BJ (cell line): Measurements from ENCODE around the gene EXD3. TPM values are rescaled to one million over a fixed set of nuclear protein-coding genes. Genes with fewer than 3 reads are reported as not detected.

Experiments
- CTCF ChIA-PET: fragments of 350-600 bp; formaldehyde crosslinking; extraction: SDS; loops from one replicate; lab custom pipeline; 2021; ENCODE audit warnings: antibody characterized with exemption, inconsistent platforms; lab: Yijun Ruan, JAX
- POLR2A ChIA-PET: fragments of 300-600 bp; sonication (Branson Sonifier 250); formaldehyde crosslinking; extraction: SDS; loops from one replicate; lab custom pipeline; 2021; ENCODE audit warnings: antibody characterized with exemption; lab: Charles Lee
- DNase-seq: peaks from one replicate; pipeline ENCODE4 v3.0.0-alpha.2; 2011; ENCODE audit warnings: low read depth
- H3K27me3 ChIP-seq: 2 replicates; pipeline ENCODE4 v1.6.0; 2011; ENCODE audit warnings: low read length; ENCODE audit not compliant: control insufficient read depth, insufficient read depth
- H3K36me3 ChIP-seq: 2 replicates; pipeline ENCODE4 v1.5.1; 2011; ENCODE audit warnings: low read length; ENCODE audit not compliant: control insufficient read depth, insufficient read depth
- H3K4me3 ChIP-seq: 2 replicates; pipeline ENCODE4 v1.5.1; 2011; ENCODE audit warnings: low read depth, mild to moderate bottlenecking, control low read depth, low read length
- polyA plus RNA-seq: library from polyadenylated mRNA; depleted of rRNA; stranded (reverse); fragments of >200 nt; gene quantifications from 2 replicates; pipeline ENCODE4 v1.2.3, GENCODE V29; 2011
- TF ChIP-seq, protein P1 (sequence below): IDR thresholded peaks from 2 replicates; pipeline ENCODE4 v1.5.1; 2011; ENCODE audit warnings: low read depth, mild to moderate bottlenecking, control low read depth, inconsistent platforms, low read length, moderate library complexity; ENCODE audit not compliant: insufficient read depth

EXD3 gene
- polyA plus RNA-seq, 1 experiment, result 5.4 TPM

DNA sequence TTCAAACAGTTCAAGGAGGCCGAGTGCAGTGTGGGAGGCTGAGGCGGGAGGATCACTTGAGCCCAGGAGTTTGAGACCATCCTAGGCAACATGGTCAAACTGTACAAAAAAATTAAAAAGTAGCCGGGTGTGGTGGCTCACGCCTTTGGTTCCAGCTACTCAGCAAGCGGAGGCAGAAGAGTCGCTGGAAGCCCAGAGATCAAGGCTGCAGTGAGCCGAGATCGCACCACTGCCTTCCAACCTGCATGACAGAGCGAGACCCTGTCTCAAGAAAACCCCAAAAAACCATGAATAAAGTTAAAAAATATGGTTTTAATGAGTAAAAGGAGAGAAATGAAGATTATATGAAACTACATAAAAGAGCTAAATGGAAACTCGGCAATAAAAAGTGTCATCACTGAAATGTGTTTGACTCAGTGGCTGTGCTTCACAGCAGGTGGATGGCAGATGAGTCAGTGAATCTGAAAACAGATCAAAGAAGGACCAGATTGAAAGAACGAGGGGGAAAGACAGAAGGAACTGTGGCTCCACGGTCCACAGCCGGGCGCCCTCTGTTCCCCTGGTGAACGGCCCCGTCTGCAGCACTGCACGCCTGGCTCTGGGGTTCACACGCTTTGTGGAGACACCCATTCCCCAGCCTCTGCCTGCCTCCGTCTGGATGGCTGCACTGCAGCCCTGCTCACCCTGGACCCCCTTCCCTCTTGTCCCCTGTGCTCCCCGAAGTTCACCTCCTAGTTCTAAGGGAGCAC is 25.1 kb downstream of the EXD3 start:
- Histone ChIP-seq H3K4me3 (no peak overlapping the region), H3K27me3 (no peaks in the 10 kb centered on the region), H3K36me3 (no peaks in the 10 kb centered on the region; the same call in 1 of the 2 replicates)
- ChIA-PET POLR2A (no interaction called here), CTCF (interaction anchor here (0.8 kb wide), 1 partner anchor 46 kb away, joined by 3 read pairs; no protein-coding TSS in a partner anchor)
- DNase-seq, result no peak
- TF ChIP-seq, protein P1, sequence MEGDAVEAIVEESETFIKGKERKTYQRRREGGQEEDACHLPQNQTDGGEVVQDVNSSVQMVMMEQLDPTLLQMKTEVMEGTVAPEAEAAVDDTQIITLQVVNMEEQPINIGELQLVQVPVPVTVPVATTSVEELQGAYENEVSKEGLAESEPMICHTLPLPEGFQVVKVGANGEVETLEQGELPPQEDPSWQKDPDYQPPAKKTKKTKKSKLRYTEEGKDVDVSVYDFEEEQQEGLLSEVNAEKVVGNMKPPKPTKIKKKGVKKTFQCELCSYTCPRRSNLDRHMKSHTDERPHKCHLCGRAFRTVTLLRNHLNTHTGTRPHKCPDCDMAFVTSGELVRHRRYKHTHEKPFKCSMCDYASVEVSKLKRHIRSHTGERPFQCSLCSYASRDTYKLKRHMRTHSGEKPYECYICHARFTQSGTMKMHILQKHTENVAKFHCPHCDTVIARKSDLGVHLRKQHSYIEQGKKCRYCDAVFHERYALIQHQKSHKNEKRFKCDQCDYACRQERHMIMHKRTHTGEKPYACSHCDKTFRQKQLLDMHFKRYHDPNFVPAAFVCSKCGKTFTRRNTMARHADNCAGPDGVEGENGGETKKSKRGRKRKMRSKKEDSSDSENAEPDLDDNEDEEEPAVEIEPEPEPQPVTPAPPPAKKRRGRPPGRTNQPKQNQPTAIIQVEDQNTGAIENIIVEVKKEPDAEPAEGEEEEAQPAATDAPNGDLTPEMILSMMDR, result no peak

DNA sequence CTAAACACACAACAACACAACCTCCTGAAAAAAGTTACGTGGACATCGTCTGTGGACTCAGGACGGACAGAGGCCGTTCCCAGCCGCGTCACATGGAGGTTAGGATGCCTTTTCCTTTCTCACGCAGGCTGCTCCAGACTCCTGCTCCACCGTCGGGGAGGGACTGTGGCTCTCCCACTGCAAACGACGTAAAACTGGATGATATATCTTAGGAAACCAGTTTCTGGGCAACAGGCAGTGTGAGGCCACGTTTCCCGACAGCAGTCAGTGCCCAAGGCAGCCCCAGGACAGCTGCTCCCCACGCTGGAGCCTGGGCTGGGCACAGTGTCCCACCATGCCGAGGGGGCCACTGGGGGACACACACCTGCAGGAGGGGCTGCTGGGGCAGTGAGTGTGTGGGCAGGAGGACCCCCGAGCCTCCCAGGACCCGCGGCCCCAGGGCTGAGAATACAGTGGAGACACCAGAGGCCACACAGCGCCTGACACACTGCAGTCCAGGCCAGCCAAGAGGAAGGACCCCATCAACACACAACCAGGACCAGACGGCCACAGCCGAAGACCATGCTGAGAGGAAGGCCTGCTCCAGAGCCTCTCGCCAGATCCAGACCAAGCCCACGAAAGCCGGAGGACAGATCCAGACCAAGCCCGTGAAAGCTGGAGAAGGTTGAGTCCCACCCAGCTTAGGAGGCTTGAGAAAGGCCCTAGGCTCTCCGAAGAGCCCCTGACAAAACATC is 26.2 kb downstream of the EXD3 start:
- H3K27me3 ChIP-seq, result no peaks in the 10 kb centered on the region
- ChIA-PET POLR2A (no interaction called here), CTCF (interaction anchor here (0.6 to 1.4 kb wide), 5 partner anchors 11 to 112 kb away, joined by 3 to 5 read pairs (median 3); no protein-coding TSS in a partner anchor)
- TF ChIP-seq, protein P1, result no peak
- H3K4me3 ChIP-seq, result no peak overlapping the region
- no peak for DNase-seq
- H3K36me3 ChIP-seq, result peaks cover 1% of the 10 kb centered on the region

DNA sequence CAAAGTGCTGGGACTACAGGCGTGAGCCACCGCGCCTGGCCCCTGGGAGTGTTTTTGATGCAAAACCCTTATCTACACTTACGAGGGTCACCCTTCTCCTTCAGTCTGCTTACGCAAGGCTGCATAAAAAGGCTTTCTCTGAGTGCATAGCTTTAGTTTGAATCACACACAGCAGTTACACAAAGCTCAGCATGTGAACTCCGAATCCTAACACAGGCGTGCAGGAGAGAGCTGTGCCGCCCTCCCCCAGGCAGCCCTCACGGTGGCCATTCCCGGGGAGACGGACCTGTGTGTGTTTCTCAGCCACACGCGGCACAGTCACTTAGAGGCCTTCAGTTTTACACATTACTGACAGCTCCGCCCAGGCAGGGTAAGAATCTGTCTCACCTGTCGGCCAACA is 26.7 kb downstream of the EXD3 start:
- POLR2A ChIA-PET, result no interaction called here
- CTCF ChIA-PET, result interaction anchor here (0.6 to 1.4 kb wide), 4 partner anchors 12 to 111 kb away, joined by 3 to 5 read pairs (median 4); no protein-coding TSS in a partner anchor
- H3K36me3 ChIP-seq, result peaks cover 1% of the 10 kb centered on the region
- peak; percentile 17 for DNase-seq
- TF ChIP-seq, protein P1, result no peak
- no peak overlapping the region for H3K4me3 ChIP-seq
- no peaks in the 10 kb centered on the region for H3K27me3 ChIP-seq

- Histone ChIP-seq H3K4me3 (no peak overlapping the region), H3K27me3 (no peaks in the 10 kb centered on the region), H3K36me3 (peaks cover 1% of the 10 kb centered on the region)
- DNase-seq, result no peak
- TF ChIP-seq, protein P1, result no peak
- CTCF ChIA-PET, result interaction anchor here (0.9 to 1.4 kb wide), 3 partner anchors 12 to 99 kb away, joined by 3 to 4 read pairs (median 3); no protein-coding TSS in a partner anchor
- POLR2A ChIA-PET, result no interaction called here
These were observed 27.3 kb downstream of the EXD3 start for GRCh38 chr9:137395666-137396010.
